Measurements from ENCODE around the gene LIMK2.
"Not testable (repeated sequence)": the region's sequence is repeated elsewhere in the genome, so short reads cannot be mapped to it uniquely, and the experiment has no call there.

LIMK2 gene

DNA sequence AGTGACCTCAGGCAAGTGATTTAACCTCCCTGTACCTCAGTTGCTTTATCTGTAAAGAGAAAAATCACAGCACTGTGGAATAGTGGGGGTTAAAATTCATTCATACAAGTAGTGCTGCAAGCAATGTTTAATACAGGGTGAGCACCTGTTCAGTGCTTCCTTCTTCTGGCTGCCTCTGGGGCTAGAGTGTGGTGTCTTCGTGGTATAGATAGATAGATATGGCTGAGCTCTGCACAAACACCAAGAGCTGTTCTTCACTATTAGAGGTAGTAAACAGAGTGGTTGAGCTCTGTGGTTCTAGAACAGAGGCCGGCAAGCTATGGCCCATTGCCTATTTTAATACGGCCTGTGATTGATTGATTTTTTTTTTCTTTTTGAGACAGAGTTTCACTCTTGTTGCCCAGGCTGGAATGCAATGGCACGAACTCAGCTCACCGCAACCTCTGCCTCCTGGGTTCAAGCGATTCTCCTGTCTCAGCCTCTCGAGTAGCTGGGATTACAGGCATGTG lies 32.9 kb downstream of the LIMK2 start:
- no peak for DNase-seq

DNA sequence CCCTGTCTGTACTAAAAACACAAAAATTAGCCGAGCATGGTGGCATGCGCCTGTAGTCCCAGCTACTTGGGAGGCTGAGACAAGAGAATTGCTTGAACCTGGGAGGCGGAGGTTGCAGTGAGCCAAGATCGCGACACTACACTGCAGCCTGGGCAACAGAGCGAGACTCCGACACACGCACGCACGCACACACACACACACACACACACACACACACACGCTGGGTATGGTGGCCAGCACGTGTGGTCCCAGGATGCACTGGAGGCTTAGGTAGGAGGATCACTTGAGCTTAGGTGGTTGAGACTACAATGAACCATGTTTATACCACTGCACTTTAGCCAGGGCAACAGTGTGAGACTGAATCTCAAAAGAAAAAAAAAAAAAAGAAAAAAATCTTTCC lies 33.9 kb downstream of the LIMK2 start:
- not testable (repeated sequence) for DNase-seq

DNA sequence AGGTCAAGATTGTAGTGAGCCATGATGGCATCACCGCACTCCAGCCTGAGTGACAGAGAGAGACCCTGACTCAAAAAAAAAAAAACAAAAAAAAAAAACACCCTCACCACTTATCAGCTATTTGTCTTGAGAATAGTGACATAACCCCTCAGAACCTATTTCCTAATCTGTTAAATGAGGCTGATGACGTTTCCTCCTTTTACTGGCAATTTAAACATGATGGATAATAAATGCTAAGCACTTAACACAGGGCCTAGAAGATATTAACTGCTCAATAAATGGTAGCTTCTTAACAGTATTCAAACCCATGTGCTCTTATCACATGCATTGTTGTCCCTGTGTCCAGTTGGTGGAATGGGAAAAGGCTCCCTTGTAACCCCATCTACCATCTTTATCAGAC lies 34.6 kb downstream of the LIMK2 start:
- DNase-seq, result no peak

DNA sequence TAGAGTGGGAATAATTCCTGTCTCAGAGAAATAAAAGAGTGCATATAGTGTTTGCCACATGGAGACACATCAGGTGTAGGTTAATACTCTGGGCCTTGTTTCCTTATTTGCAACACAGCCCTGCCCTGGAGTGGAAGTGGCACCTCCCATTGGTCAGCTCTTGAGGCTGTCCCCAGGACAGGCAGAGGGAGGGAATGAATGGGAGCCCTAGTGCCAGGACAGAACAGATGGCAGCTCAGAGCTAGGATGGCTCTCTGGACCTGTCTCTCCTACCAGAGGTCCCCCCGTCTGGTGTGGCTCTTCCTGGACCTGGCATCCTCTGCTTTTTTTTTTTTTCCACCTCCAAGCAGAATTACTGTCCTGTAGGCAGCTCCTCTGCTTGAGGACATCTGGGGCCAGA lies 35.6 kb downstream of the LIMK2 start:
- DNase-seq, result no peak

DNA sequence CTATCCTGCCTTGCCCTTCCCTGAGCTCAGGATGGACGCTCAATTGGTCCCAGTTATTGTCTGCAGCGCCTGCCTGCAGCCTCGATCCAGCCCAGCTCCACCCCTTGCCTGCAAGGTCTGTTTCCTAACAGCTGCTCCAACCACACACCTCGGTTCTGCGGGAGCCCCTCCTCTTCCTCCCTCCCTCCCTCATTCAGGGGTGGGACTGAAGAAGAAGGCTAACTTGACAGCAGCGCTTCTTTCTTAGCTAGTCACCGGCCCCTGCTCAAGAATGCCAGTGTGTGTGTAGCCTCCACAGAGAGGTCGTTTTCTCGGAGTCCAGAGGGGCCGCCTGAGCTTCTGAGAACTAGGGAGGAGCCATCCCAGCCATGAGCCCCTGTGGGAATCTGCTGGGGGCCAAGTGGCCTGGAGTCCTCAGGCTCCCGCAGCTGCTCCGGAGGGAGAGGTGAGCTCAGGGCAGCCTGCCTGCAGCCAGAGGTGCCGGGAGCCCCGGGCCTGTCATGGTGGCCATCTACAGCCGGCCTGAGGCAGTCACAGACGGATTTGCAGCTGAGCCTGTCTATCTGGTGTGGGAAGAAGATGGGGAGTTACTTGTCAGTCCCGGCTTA lies 36.1 kb downstream of the LIMK2 start:
- DNase-seq, result peak; percentile 66

DNA sequence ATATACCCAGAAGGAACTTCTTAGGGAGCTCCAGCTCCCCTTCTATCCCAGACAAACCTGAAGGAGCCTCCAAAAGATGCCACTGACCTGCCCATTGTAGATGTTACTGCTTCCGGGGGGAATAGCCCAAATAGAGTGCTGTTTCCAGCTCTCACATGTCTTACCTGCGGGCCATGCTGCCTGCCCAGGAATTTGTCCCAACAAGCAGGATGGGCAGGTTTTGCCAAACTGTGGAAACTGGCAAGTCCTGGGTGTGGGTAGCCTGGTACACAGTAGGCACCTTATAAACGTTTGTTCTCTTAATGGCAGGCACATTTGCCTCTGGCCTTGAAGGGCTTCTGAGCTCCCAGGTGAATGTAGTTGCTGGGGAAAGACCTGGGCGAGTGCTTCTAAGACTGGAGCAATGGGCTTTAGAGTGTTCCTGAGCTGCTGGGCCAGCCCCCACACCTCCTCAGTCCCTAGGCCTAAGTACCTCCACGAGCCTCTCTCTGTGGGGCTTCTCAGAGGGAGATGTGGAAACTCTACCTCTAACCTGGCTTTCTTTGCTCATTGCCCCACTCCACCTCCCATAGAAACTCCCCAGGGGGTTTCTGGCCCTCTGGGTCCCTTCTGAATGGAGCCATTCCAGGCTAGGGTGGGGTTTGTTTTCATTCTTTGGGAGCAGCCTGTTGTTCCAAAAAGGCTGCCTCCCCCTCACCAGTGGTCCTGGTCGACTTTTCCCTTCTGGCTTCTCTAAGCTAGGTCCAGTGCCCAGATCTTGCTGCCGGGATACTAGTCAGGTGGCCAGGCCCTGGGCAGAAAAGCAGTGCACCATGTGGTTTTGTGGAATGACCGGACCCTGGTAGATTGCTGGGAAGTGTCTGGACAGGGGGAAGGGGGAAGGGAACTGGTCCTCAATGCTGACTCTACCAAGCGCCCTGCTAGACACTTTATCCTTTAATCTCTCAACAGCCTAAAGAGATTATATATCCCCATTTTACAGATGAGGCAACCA lies 37.2 kb downstream of the LIMK2 start:
- no peak for DNase-seq

DNA sequence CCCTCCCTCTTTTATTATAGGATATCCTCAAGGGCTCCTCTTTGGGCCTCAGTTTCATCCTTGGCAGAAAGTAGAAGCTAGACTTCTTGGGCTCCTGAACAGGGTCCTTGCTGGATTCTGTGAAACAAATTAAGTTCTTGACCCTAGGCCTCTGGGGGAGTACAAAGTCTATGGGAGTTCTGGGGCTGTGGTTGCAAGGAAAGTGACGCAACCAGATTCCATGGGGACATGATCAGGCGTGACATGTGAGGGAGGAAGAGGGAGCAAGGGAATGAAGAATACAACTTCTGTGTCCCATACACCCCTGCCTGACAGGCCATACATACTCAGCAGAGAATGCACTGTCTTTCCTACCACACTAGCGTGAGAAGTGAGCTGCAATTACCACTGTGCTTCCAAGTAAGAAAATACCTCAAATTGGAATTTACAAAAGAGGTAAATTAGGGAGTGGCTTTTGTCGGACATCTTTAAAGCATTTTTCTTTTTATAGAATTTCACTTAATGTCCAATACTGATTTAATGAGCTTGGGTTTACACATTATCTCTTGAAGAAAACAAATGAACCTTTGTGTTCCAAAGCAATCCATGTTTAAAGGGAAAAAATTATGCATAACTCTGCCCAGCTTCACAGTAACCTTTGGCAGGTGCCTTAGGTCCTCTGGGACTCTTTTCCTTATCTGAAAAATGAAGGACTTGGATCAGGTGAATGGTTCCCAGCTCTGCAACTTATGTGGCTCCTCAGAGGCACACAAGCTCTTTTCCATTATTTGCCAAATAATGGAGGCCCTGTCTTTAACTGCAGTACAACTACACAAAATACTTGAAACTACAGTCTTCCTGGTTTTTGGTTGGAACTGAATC lies 38.9 kb downstream of the LIMK2 start:
- DNase-seq, result no peak

DNA sequence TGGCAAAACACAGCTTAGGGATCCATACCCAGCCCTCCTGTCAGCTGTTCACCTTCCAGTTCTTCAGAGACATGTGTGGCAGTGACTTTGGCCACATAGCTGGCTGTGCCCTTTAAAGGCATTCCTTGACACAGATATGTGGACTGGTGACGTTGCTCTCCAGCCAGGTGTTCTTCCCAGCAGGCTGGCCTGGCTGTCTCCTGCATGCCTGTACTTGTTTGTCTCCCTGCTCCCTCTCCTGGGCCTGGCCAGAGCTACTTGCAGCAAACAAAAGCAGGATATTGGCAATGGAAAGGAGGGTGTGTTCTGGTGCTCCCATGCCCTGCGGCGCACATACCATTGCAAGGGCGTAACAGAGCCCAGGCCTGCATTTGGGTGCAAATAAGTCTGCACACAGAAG lies 41.9 kb downstream of the LIMK2 start:
- no peak for DNase-seq

DNA sequence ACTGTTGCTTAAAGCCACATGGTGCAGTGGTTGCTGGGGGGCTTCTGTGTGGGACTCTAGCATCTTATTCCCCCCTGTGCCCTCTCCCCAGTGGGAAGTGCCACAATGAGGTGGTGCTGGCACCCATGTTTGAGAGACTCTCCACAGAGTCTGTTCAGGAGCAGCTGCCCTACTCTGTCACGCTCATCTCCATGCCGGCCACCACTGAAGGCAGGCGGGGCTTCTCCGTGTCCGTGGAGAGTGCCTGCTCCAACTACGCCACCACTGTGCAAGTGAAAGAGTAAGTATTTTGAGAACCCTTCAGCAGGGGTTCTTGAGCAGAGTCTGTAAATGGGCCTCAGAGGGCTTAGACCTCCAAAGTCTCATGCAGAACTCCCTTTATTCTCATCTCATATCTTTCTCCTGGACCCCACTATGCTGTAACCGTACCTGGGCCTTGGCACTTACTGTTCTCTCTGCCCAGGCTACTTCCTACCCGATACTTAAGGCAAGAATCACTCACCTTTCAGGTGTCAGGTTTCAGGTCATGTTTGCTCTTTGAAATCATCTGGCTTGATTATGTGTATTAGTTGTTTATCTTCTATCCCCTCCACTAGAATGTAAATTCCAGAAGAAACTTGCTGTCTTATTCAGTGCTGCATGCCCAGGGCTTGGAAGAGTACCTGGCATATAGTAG lies 47.8 kb downstream of the LIMK2 start:
- DNase-seq, result no peak

DNA sequence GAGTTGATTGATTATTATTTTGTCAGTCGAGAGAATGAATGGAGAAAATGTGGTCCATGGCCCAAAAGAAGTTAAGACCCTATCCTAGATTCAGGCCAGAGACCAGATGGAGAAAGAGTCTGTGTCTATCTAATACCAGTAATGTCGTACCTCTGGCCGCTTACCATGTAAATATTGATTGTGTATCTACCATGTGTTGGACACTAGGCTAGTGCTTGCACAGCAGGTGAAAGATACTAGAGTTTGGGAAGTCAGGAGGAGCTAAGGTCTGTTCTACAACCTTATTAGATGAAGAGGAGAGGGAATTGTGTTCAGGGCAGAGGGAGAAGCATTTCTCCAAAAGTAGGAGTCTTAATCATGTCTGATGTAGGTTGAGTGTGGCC lies 48.4 kb downstream of the LIMK2 start:
- DNase-seq, result no peak

DNA sequence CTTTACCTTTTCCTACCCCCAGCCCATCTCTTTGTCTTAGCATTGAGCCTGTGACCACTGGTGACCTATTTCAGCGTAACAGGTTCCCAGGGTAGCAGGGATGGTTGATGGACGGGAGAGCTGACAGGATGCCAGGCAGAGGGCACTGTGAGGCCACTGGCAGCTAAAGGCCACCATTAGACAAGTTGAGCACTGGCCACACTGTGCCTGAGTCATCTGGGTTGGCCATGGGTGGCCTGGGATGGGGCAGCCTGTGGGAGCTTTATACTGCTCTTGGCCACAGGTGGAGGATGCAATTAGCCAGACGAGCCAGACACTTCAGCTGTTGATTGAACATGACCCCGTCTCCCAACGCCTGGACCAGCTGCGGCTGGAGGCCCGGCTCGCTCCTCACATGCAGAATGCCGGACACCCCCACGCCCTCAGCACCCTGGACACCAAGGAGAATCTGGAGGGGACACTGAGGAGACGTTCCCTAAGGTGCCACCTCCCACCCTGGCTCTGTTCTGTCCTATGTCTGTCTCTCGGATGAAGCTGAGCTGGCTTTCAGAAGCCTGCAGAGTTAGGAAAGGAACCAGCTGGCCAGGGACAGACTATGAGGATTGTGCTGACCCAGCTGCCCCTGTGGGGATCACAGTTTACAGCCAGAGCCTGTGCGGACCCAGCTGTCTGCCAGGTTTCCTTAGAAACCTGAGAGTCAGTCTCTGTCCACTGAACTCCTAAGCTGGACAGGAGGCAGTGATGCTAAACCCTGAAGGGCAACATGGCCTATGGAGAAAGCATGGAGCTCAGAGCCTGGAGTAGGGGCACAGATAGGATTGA lies 50.4 kb downstream of the LIMK2 start:
- no peak for DNase-seq

DNA sequence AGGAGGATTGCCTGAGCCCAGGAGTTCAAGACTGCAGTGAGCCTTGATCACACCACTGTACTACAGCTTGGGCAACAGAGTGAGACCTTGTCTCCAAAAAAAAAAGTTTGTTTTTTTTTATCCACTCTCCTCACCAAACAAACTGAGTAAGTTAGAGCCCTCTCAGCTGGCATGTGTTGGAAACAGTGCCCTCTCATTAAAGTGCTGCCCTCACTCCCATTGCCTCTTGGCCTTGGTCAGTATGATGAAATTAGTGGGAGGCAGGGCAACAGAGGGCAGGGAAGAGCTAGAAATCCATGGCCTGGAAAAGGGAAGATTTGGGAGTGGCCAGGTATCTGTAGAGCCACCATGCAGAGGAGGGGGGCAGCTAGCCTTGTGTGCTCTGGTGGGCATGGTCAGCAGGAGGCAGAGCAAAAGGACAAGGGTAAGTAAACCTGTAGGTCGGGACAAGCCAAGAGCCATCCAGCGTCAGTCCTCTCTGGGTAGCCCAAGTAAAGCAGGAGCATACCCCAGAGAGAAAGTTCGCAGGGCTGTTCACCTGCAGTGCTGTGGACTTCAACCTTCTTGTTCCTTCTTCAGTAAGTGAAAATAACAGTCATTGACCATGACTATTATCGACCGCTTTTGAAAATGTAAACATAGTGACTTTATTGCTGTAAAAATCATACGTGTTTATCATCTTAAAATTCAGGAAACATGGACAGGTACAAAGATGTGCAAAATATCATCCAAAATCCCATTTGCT lies 52.0 kb downstream of the LIMK2 start:
- DNase-seq, result no peak

DNA sequence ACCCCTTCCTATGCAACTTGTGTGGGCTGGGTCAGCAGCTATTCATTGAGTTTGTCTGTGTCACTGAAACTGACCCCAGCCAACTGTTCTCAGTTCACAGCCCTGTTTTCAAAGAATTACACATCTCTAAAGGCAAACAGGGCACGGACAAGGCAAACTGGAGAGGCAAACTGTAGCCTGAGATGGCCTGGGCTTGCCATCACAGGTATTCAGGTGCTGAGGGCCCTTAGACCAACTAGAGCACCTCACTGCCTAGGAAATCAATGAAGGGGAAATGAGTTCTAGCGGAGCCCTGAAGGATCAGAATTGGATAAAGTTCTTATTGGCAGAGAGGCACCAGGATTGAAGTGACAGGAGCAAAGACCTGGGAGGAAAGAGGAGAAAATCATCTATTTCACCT lies 56.2 kb downstream of the LIMK2 start:
- DNase-seq, result no peak

DNA sequence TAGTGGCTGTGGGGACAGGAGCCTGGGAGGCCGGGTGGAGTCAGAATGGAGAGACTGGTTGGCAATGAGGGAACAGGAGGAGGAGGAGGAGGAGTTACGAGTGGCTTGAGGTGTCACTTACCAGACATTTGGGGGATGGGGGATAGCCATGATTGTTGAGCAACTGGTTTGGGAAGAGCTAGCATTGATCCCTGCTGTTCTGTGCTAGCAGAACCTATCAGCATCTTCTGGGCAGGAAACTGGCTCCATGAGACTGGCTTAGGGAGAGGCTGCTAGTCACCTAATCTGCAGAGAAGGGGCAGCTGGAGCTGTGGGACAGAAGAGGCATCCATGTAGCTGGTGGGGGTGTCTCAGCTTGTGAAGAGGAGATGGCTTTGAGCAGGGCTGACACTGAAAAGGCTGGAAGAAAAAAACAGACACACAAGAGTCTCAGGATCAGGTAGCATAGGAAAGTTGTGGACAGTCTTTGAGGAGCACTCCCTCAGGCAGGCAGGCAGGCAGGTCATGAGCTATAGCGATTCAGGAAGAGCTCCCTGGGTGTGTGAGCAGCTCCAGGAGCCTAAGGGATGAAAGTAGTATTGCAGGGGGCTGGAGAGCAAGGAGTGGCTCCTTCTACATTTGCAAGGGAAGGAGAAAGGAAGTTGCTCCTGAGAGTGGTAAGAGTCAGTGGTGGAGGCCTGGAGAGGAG lies 57.9 kb downstream of the LIMK2 start:
- DNase-seq, result no peak

DNA sequence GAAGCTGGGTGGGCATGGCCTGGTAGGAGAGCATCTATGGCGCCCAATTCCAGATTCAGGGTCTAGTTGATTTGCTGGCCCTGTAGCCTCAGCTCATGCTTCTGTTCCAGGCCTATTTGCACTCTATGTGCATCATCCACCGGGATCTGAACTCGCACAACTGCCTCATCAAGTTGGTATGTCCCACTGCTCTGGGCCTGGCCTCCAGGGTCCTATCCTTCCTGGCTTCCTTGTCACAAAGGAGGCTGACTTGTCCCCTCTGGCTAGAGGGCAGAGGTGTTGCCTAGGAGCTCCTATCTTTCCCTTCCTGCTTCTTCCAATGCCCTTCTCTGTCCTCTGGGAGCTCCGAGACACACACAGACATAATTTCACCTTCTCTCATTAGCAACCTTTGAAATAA lies 58.9 kb downstream of the LIMK2 start:
- no peak for DNase-seq

DNA sequence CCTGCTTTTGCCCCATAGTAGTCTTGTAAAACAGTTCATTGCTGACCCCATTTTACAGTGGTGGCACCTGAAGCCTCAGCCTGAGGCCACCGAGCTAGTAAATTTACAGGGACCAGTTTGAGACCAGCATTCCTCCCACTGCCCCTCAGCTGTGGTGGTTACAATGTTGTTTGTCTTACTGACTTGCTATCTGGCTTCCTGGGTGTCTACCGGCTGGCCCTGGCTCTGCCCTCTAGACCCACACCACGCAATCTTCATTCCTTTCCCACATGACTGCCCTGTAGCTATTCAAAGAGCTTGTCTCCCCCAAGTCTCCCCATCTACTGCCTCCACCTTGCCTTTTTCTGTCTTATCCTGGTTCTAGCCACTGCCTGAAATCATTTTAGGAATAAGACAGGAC lies 59.4 kb downstream of the LIMK2 start:
- no peak for DNase-seq

DNA sequence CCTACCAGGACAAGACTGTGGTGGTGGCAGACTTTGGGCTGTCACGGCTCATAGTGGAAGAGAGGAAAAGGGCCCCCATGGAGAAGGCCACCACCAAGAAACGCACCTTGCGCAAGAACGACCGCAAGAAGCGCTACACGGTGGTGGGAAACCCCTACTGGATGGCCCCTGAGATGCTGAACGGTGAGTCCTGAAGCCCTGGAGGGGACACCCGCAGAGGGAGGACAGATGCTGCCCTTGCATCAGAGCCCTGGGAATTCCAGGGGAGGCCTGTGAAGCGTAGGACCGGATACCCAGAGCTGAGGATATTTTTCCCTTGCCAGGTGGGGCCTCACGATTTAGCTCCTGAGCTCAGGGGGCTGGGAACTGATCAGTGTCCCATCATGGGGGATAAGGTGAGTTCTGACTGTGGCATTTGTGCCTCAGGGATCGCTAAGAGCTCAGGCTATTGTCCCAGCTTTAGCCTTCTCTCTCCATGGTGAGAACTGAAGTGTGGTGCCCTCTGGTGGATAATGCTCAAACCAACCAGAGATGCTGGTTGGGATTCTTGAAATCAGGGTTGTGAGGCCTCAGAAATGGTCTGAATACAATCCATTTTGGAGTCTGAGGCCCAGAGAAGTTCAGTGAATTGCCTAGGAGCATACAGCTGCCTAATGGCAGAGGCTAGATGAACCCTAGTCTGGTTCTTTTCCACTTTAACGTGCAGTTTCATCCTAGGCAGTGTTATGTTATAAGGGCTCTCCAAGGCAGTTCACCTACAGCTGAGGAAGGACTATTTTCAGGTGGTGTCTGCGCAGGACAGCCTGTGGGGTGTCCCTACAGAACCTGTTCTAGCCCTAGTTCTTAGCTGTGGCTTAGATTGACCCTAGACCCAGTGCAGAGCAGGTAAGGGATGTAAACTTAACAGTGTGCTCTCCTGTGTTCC lies 60.7 kb downstream of the LIMK2 start:
- peak; percentile 53 for DNase-seq

DNA sequence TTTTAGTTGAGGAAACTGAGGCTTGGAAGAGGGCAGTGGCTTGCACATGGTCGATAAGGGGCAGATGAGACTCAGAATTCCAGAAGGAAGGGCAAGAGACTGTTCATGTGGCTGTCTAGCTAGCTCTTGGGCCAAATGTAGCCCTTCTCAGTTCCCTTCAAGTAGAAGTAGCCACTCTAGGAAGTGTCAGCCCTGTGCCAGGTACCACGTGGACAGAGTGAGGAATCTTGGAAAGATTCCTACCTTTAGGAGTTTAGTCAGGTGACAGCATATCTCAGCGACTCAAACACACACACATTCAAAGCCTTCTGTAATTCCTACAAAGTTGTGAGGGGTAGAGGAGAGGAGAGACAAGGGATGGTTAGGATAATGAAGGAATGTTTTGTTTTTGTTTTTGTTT lies 61.9 kb downstream of the LIMK2 start:
- no peak for DNase-seq

DNA sequence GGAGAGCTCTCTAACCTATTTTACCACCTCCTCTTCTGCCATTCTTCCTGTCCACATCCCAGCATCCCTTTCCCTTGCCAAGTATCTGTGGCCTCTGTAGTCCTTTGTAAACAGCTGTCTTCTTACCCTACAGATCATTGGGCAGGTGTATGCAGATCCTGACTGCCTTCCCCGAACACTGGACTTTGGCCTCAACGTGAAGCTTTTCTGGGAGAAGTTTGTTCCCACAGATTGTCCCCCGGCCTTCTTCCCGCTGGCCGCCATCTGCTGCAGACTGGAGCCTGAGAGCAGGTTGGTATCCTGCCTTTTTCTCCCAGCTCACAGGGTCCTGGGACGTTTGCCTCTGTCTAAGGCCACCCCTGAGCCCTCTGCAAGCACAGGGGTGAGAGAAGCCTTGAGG lies 62.9 kb downstream of the LIMK2 start:
- no peak for DNase-seq
